OCI-LY1 (cell line): Measurements from ENCODE around the gene PTH1R.

ENCODE experiments used
- CTCF ChIP-seq: fragments of 200-600 bp; sonication (generic), shearing (Covaris generic); IDR thresholded peaks from 2 replicates; pipeline ENCODE4 v1.5.1; 2017; ENCODE audit warnings: mild to moderate bottlenecking, antibody characterized with exemption, low read length, moderate library complexity, mixed read lengths
- EZH2 ChIP-seq: fragments of 200-600 bp; sonication (generic), shearing (Covaris generic); IDR thresholded peaks from 2 replicates; pipeline ENCODE4 v1.8.0; 2017; ENCODE audit warnings: borderline replicate concordance, mixed run types, mild to moderate bottlenecking, antibody characterized with exemption, low read length, moderate library complexity, mixed read lengths

GRCh38 chr3:46889381-46890110 is 12.0 kb downstream of the PTH1R start:
- TF ChIP-seq EZH2: no peak
- TF ChIP-seq CTCF: no peak
